ENCODE results near the gene VPS36. TPM values are rescaled to one million over a fixed set of nuclear protein-coding genes. Genes with fewer than 3 reads are reported as not detected.
"Not testable (repeated sequence)": the region's sequence is repeated elsewhere in the genome, so short reads cannot be mapped to it uniquely, and the experiment has no call there.

VPS36 gene, protein sequence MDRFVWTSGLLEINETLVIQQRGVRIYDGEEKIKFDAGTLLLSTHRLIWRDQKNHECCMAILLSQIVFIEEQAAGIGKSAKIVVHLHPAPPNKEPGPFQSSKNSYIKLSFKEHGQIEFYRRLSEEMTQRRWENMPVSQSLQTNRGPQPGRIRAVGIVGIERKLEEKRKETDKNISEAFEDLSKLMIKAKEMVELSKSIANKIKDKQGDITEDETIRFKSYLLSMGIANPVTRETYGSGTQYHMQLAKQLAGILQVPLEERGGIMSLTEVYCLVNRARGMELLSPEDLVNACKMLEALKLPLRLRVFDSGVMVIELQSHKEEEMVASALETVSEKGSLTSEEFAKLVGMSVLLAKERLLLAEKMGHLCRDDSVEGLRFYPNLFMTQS
- total RNA-seq (ENCODE audit: insufficient read depth, low replicate concordance): 136 TPM

GRCh38 chr13:52450012-52450792, at the start of gene VPS36:
TSS of gene VPS36 (minus strand) at chr13:52450634. CDS start at chr13:52450594, 40 bp downstream.
- peak; percentile 97 for DNase-seq (ENCODE audit: low spot score)

DNA sequence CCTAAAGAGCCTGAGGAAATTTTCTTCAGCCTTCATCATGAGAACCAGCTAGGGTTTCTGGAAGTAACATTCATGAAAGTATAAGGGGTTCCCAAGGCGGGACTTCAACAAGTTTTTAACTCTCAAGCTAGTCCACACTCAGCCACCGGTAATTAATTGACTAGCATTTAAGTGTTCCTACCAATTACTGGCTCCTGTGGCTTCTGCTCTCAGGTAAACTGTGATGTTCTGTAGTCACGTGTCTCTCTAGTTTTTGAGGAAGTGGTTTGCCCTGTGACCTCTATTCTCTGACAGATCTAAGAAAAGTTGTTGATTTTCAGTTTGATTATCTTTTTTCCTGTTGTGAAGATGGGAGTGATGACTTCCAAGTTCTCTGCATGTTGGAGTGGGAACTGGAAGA, 47.5 kb upstream of the VPS36 start:
- DNase-seq (ENCODE audit: low spot score): not testable (repeated sequence)

- not testable (repeated sequence) for DNase-seq (ENCODE audit: low spot score)
These were observed 43.8 kb upstream of the VPS36 start for GRCh38 chr13:52494241-52494640.

GRCh38 chr13:52491015-52491414, 40.6 kb upstream of the VPS36 start:
- not testable (repeated sequence) for DNase-seq (ENCODE audit: low spot score)

DNA sequence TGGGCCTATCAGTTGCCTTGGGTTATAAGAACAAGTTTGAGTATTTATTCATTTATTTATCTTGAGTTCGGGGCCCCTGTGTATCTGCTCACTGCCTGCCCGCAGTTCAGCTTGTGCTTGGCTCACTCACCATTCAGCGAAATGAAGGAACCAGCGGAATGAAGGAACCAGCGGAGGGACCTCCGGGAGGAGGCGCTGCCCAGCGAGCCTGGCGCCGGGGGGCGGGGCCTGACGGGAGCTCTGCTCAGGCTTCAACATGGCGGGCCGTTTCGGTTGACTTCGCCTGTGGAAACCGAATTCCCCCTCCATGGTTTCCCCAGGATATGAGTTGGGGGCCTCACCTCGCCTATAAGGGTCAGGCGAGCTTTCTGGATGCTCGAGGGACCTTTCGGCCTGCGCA, 38.3 kb upstream of the VPS36 start:
- not testable (repeated sequence) for DNase-seq (ENCODE audit: low spot score)

GRCh38 chr13:52487078-52487477, 36.6 kb upstream of the VPS36 start:
- not testable (repeated sequence) for DNase-seq (ENCODE audit: low spot score)

DNA sequence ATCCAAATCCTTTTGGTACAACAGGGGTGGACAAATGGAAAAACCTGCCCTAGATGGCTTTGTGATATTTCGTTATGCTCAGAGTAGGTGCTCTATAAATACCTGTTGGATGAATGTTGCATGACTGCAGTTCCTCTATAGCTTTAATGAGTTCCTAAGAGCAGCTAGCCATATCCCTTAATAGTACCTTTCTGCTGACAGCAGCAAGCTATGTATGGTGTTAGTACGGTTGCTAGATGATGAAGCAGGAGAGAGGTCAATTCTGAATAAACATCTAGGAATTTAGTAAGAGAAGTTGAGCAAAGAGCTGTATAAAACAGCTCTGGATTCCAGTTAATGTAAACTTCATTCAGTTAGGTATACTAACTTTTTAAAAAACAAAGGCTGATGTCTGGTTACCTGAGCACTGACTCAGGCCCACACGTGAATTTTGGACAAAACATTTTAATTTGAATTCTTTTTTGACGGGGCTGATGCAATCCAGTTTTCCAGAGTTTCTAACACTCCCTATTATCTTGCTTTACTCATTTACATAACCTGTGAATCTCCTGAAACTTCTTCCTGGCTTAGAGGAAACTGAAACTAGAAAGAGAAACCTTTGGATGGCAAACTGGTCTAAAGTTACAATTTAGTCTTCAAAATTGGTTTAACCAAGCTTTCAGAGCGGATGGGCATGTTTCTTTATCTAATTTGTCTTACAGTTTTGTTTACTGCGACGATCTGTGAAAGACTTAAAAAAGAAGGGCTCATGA, 30.4 kb upstream of the VPS36 start:
- DNase-seq (ENCODE audit: low spot score): not testable (repeated sequence)

GRCh38 chr13:52468487-52468886, 18.1 kb upstream of the VPS36 start:
- DNase-seq (ENCODE audit: low spot score): not testable (repeated sequence)

- no peak for DNase-seq (ENCODE audit: low spot score)
These were observed 13.1 kb upstream of the VPS36 start for GRCh38 chr13:52463526-52463925.

DNA sequence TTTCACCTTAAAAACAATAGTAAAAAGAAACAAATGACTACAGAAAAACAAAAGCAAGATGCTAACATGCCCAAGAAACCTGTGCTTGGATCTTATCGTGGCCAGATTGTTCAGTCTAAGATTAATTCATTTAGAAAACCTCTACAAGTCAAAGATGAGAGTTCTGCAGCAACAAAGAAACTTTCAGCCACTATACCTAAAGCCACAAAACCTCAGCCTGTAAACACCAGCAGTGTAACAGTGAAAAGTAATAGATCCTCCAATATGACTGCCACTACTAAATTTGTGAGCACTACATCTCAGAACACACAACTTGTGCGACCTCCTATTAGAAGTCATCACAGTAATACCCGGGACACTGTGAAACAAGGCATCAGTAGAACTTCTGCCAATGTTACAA, 10.8 kb upstream of the VPS36 start:
- DNase-seq (ENCODE audit: low spot score): no peak

DNA sequence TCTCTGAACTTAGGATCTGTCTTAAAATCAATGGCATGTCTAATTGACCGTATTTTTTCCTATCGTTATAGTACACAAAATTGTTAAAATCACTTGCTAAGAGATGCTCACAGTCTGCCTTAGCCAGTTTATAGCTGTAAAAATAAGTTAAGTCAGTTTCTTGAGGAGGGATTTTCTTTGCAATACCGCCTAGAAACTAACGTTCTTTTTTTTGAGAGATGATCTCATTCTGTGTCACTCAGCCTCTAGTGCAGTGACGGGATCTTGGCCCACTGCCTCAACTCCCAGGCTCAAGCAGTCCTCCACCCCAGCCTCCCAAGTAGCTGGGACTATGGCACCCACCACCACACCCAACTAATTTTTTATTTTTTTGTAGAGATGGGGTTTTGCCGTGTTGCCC, 9.2 kb upstream of the VPS36 start:
- no peak for DNase-seq (ENCODE audit: low spot score)

GRCh38 chr13:52455677-52456041, 5.2 kb upstream of the VPS36 start:
- DNase-seq (ENCODE audit: low spot score): peak; percentile 82

- DNase-seq (ENCODE audit: low spot score): peak; percentile 97
These were observed 4.6 kb upstream of the VPS36 start, which contains the start of gene CKAP2 for GRCh38 chr13:52454820-52455676. TSS of gene CKAP2 (plus strand) at chr13:52455478. CDS start at chr13:52455557, 79 bp downstream.

- DNase-seq (ENCODE audit: low spot score): peak; percentile 50
These were observed 4.0 kb upstream of the VPS36 start for GRCh38 chr13:52454459-52454819.

GRCh38 chr13:52452470-52452869, 2.0 kb upstream of the VPS36 start:
- peak; percentile 6 for DNase-seq (ENCODE audit: low spot score)

GRCh38 chr13:52451135-52451804, 836 bp upstream of the VPS36 start:
- DNase-seq (ENCODE audit: low spot score): no peak

GRCh38 chr13:52450793-52451116, 321 bp upstream of the VPS36 start:
- no peak for DNase-seq (ENCODE audit: low spot score)

- peak; percentile 5 for DNase-seq (ENCODE audit: low spot score)
These were observed 963 bp downstream of the VPS36 start for GRCh38 chr13:52449331-52450011.

DNA sequence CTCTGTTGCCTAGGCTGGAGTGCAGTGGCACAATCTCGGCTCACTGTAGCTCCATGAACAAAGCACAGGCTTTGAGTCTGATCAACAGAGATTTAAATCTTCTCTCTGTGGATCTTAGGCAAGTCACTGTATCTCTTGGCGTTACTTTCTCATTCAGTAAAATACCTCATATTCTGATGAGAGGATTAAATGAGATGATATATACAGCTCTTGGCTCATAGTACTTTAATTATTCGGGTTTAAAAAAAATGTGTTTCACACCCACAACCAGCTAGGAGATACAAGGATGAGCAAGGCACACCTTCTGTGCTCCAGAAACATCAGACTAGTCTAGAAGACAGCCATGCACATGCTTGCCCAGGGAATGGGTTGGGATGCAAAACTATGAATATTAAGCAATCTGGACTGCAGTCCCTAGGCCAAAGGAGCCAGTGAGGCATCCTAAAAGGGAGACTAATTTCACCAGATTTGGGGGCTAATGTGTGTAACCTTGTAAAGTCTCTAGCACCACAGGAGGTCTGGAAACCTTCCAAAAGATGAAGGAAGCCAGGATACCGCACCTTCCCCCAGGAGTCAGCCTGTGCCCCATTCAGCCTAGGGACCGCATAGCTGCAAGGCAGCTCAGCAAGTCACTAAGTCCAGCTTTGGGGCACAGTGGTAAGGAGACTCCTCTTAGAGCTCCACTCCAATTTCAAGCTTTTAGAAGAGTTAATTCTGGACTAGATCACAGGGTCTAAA, 2.5 kb downstream of the VPS36 start:
- DNase-seq (ENCODE audit: low spot score): no peak

Measured in umbilical cord (tissue), 2 donors.